Loucy (cell line): ENCODE results near the gene CEP41.

ENCODE experiments used
- CTCF ChIP-seq: fragments of 200-600 bp; sonication (generic); conservative IDR thresholded peaks from 2 replicates; pipeline ENCODE4 v1.5.1; 2014; ENCODE audit warnings: mild to moderate bottlenecking, antibody characterized with exemption, low read length
- EZH2phosphoT487 ChIP-seq: fragments of 200-600 bp; IDR thresholded peaks from 2 replicates; pipeline ENCODE4 v1.6.1; 2018; ENCODE audit warnings: antibody characterized with exemption, mild to moderate bottlenecking, moderate library complexity, borderline replicate concordance

DNA sequence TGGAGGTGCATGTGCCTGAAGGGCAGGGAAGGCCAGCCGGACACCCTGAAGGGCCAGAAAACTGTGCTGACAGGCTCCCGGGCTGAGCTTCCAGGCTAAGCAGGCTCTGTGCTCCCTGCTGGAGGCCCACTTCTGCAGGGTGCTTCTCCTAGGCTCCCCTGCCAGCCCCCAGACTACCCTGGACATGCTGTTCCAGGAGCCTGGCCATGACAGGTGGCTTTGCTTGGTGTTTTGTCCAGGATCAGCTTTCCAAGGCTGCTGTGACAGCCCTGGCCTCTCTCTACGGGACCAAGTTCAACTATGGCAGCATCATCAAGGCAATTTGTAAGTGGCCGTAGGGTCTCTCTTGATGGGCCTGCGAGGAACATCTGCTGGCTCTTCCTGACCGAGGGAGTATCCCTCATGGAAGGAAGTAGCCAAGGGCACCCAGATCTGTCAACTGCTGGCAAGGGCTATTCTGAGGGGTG is 55.2 kb downstream of the CEP41 start:
- TF ChIP-seq EZH2phosphoT487 = no peak
- TF ChIP-seq CTCF = no peak
